SK-N-DZ (cell line): ENCODE measurements around the gene TARS3.

Source experiments
- DNase-seq: peaks from one replicate; pipeline ENCODE4 v3.0.0-alpha.2; 2015; ENCODE audit warnings: low spot score

Gene TARS3

DNA sequence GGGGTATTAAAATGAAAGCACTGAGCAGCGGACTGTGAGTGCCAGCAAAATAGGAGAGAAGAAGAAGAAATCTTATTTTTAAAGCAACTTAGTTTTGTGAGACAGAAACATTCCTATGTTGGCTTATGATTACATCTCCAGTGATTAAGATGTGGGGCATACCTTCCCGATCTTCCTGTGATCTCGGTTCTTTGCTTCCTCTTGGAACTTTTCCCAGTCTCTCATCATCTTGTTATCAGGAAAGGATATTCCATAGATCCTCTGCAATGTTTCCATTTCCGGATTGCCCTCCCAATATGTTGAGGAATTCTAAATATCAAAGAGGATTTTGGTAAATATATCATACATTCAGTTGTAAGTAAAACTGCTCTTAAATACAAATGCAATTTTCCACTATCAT, 22.2 kb downstream of the TARS3 start:
- DNase-seq, result no peak

DNA sequence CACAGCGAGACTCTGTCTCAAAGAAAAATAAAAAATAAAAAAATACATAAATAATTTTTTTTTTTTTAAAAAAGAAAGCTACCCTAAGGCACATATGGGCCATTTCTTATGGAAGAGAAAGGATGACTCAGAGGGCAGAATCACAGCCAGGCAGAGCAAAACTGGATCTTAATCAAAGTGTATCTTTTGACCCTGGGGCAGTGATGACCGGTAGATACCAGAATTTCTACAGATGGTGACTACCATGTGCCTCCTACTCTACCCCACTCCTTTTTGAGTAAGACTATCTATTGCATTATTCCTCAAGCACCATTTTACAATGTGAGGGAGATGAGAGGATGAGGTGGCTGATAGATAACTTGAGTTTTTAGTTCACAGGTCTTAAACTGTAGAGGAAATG, 26.0 kb downstream of the TARS3 start:
- DNase-seq, result no peak

DNA sequence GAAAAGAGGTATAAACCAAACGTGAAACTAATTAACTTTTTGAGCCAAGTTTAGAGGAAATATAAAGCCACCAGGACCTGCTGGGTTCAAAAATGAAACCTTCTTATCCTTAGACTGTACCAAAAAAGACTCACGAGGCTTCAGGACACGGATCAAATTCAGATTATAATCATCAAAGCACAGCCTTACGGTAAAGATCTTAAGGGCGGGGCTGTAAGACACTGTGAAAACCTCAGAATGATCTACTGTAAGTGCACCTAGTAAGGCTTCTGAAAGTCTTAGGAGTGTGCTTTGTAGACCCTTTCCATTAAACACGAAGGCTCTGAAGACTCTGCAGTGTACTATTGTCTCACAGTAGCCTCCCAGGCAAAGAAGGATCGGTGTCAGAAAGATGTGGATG, 26.8 kb downstream of the TARS3 start:
- no peak for DNase-seq

DNA sequence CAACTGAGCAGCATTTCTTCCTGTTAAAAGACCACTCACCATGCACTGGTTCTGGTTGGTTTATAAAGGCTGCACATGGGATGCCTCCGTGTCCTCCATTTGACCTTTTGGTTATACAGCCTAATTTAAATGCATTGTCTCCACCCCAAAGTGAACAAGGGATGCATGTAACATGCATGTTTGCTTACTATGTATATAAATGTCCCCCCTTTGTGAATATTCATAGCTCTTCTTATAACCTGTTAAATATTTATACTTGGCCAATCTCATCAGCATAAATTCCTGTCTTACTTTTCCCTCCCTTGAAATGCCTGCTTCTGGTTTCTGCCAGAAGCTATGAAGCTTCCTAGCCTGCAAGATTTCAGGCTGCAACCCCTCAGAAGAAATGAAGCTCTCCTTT, 27.4 kb downstream of the TARS3 start:
- no peak for DNase-seq

DNA sequence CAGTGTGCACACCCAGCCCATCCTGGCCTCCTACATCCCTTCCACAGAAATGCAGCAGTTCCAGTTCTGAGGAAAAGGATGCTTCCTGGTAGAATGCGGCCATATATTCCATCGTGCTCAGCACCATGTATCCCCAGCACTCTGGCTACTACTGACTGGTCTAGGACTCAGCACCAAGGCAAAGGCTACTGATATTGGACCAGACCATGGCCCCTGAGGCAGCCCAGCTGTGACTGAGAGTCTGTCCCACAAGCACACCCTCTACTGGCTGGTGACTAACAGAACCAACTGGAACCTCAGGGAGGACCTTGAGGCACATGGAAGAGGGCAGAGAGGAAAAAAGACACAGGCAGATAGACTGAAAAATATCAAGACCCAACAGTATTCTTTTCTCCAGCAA, 30.0 kb downstream of the TARS3 start:
- DNase-seq, result no peak

DNA sequence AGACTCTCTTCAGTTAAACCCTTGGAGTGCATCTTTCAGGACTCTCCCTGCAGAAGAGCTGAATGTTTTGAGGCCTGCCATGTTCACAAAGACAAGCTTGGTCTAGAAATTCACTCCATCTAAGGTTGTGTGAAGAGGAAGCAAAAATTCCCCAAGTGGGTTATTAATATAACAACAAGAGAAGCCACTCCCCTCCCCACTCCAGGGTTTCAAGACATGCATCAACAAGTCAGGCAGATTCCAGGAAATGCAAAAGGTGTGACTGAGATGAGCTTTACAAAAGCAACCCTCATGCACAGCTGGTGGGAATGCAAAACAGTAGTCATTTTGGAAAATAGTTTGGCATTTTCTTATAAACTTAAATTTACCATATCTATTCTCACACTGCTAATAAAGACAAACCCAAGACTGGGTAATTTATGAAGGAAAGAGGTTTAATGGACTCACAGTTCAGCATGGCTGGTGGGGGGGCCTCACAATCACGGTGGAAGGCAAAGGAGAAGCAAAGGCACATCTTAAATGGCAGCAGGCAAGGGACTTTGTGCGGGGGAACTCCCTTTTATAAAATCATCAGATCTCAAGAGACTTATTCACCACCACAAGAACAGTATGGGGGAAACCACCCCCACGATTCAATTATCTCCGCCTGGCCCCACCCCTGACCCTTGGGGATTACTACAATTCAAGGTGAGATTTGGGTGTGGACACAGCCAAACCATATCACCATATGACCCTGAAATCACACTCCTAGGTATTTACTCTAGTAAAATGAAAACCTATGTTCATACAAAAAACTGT, 31.3 kb downstream of the TARS3 start:
- DNase-seq, result no peak

DNA sequence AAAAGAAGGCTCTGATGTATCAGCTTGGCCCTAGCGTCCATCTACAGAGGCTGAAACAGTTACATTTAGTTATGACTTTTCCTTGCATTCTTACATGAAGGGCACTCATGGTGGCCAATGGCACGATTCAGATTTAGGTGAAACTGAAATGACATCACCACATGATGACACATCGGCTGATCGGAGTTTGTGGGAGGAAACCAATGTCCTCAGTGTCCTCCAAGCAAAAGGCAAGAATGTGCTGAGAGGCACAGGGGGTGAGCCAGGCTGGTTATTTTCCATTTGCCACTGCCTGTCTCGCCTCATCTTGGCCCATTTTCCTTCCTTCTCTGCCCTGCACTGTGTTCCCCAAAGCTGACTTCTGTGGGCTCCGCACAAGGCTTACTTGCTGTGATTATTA, 34.4 kb downstream of the TARS3 start:
- no peak for DNase-seq

DNA sequence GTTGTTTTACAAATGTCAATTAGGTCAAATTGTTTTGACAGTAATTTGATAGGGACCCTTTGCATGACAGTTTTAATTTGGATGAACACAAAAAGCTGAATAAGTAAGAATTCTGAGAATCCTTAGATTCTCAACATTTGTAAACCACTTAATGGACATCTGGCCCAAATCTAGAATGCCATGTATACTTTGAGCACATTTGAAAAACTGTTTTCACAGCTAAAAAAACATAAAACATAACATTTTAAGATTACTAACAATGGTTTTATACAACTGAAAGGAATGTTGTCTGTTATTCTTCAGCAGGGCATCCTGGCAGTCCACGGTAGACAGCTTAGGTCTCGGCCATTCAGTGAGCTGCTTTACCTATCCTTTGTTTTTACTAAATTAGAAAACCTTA, 37.6 kb downstream of the TARS3 start:
- no peak for DNase-seq

DNA sequence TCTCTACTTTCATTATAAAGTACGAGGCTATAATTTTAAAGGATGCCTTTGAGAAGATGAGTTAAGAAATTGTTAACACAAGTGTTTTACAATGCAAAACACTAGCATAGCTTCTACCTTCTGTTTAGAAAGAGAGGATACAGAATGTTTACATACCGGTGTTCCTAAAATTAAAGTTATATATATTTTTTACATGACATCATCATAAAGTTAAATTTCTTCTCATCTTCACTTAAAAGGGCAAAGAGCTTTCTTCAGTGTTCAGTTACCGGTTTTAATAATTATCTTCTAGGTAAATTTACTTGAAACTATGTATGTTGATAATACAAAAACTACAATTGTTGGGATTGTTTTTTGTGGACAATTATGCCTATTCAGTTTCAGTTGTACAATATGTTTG, 39.4 kb downstream of the TARS3 start:
- DNase-seq, result no peak

DNA sequence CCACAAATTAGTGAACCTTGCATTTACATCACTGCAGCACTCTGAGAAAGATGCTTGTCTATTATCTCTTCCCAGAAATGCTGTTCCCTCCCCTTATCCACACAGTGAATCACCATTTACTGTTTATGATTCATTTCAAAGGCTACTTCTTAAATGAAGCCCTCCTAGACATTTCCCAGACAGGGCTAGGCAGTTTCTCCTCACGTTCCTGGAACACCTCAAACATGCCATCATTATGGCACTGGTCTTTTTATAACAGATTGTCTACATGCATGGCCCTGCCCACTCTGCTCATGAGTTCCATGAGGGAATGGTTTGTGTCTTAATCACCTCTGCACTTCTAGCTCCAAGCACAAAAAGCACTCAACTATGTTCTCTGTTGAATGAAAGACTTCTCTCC, 39.9 kb downstream of the TARS3 start:
- DNase-seq, result no peak

DNA sequence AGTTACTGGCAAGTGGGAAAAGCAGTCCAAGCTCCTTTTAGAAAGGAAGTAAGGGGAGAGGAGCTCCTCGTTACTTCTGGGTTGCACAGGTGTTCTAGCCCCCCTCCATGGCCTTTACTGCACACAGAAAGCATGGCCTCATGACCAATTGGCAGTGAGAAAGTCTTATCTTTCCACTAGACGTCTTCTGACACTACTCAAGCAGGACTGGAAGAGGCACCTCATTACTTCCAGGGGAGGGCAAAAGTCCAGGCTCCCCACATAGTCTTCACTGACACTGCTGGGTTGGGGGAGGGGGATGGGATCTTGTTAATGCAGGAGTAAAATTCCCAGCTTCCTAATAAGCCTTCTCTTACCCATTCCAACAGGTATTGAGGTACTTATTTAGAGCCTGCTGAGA, 44.5 kb downstream of the TARS3 start:
- DNase-seq, result no peak

DNA sequence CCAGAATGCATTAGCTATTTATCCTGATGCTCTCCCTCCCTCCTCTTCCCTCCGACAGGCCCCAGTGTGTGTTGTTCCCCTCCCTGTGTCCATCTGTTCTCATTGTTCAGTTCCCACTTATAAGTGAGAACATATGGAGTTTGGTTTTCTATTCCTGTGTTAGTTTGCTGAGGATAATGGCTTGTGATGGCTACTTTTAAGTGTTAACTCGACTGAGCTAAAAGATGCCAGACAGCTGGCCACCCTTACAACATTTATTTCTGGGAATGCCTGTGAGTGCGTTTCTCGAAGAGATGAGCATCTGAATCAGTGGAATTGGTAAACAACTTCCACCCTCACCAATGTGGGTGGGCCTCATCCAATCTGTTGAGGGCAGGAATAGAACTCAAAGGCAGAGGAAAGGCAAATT, 47.3 kb downstream of the TARS3 start:
- no peak for DNase-seq

DNA sequence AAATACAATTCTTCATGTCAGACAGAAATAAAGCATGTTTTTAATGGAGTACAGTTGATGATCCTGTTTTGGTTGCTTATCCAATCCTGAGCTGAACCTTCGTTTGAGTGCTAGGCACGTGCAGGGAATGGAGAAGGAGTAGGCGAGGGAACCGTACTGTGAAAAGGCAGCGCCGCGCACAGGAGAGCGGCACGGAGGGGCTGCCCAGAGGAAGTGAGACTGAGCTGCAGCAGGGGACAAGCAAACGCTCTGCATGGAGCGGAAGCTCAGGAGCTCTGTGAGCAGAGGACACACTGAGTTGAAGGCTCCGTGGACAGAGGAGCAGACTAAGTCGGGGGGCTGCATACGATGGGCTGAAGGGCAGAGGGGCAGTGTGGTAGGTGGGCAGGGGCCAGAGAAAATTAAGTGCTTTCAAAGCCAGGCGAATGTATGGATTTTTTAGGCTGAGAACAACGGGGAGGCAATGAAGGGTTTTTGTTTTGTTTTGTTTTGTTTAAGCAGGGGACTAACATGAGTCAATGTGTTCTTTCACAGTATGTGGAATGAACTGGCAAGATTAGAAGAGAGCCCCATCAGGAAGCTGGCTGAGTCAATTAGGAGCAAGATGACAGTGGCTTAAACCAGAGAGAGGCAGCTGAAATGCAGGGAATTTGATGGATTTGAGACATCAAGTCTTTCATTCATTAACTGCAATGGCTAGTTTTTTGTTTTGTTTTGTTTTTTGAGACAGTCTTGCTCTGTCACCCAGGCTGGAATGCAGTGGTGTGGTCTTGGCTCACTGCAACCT, 48.3 kb downstream of the TARS3 start:
- DNase-seq, result no peak

DNA sequence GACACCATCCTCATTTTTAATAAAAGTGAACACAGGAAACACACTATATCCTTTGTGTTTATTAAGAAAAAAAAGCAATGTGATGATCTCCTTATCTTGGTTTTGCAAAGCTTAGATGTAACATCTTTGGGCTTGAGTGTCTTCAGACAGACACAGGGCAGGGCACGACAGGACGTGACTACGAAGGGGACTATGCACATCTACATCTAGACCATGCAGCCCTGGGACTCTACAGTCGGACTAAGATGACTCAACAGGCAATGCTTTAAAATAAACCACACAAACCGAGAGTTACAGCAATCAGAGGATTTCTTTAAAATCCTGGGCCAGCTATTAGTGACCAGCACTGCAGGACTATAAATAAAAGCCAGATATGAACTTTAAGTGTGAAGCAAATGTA, 49.3 kb downstream of the TARS3 start:
- DNase-seq, result no peak

DNA sequence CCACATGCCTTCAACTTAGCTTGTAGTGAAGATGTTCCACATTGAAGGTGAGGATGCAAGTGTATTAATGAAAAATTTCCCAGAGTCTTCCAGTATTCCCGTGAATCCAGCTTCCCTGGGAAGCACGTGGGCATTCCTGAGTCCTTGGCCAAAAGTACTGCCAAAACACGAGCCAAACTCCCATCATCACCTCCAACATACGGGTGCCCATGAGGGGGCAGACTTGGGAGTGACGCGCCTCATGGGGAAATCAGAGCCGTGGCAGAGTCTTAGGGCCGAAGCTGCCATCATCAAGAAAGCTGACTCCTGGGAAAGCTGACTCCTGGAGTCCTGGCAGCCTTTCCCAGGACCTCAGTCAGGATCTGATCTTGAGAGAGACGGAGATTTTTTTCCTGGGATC, 52.0 kb downstream of the TARS3 start:
- DNase-seq, result no peak

DNA sequence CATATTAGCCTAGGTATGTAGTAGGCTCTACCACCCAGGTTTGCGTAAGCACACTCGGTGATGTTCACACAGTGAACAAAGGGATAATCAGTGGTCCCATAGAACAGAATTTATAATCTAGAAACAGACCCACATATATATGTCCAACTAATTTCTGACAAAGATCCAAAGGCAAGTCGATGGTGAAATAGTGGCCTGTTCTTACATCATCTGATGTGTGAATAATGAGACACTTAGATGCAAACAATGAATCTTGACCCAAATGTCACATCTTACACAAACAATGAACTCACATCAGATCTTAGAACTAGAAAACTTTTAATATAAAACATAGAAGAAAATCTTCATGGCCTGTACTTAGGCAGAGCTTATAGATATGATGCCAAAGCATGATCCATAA, 54.5 kb downstream of the TARS3 start:
- no peak for DNase-seq

DNA sequence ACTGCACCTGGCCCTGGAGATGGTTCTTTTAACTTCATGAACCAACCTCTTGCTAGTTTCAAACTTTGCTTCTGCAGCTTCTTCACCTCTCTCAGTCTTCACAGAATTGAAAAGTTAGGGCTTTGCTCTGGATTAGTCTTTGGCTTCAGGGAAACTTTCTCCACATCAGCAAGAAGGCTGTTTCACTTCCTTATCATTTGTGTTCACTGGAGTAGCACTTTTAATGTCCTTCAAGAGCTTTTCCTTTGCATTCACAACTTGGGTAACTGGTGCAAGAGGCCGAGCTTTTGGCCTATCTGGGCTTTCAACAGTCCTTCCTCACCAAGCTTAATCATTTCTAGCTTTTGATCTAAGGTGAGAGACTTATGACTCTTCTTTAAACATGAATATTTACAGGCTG, 56.4 kb downstream of the TARS3 start:
- no peak for DNase-seq

DNA sequence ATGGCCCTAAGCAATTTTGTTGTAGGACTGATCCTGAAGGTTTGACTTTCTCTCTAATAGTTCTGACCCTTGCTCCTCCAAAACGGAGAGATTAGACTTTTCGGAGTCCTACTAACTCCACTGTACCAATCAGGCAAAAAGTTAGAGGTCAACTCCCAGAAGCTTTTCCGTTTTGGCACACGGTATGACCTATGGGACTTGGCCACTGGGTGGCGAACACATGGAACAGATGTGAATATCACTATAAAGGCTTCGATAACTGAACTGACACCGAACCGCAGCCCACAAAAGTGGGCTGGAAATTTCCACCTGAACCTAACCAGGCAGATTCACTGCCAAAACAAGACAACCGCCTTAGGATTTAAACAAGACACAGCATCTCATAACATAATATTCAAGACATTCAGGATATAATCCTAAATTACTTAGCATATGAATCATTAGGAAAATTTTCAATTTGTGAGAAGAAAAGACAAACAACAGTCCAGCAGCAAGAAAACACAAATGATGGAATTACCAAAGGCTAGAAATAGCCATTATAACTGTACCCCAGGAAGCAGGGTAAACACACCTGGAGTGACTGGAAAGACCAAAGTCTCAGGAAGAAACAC, 59.9 kb downstream of the TARS3 start:
- no peak for DNase-seq

DNA sequence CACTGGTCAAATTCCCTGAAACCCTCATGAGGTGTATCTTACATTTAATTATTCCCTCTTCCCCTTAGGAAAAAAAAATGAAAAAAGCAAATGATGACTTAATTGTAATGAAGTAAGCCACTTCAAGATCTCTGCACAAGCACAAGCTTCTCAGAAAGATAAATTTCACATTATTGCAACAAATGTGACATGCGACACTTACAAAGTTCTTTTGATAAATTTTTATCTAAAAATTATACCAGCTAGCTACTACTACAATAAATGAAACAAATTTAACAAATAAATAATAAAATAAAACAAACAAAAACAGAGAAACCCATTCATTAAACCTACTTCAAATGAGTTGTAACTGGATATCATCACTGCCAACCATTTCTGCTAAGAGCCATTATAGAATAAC, 62.1 kb downstream of the TARS3 start:
- DNase-seq, result no peak

DNA sequence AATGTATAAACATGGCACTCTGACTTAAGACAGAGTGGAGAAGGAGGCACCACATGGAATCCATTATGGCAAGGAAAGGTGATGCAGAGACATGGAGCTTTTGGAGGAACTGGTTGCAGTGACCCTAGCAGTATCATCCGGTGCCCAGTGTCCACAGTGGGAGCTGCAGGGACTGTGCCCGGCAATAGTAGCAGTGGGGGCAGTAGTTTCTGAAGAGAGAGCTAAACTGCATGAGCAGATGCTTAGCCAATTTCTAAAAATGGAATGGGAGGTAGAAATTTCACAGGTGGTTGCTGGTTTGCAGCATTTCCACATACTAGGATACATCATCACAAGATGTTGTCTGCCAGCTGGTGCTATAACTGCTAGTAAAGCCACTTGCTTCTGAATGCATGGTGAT, 64.3 kb downstream of the TARS3 start:
- DNase-seq, result no peak

DNA sequence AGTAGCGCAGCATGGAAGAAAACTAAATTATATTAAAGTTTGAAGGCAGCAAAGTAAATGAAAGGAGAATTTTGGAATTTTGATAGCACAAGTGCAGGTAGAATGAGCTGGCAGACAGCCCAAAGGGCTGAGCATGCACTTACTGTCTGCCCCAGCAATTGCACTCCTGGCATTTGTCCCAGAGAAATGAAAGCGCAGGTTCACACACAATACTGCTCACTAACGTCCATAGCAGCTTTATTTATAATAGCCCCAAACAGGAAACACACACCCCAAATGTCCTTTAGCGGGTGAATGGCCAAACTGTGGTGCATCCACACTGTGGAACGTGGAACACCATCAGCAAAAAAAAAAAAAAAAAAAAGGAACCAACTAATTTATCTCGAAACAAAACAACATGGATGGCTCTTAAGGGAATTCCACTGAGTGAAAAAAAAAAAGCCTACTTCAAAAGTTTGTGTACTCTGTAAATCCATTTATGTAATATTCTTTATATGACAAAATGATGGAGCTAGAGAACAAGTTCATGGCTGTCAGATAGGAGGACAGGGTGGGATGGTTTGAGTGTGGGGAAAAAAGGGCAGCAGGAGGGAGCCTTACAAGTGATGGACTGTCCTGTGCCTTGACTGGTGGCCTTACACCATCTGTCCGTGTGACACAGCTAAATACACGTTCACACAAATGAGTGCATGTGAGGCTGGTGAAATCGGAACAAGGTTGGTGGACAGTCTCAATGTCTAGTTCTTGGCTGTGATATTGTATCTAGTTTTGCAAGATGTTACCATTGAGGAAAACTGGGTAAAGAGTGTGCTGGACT, 66.1 kb downstream of the TARS3 start:
- no peak for DNase-seq

DNA sequence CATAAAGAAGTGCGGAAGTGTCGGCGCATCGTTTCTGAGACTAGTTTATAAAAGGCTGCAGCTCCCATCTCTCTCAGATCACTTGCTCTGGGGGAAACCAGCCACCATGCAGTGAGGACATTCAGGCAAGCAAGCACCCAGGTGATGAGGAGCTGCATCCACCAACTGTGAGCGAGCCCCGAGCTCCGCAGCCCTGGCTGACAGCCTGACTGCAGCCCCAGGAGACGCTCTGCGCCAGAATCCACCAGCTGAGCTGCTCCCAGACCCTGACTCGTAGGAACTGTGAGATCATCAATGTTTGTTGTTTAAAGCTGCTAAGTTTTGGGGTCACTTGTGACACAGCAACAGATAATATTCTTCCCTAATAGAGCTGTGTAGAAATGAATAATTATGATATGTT, 67.1 kb downstream of the TARS3 start:
- DNase-seq, result no peak
